Esophagus mucosa (tissue), 1 donor: ENCODE data around the gene BRPF3. TPM values are rescaled to one million over a fixed set of nuclear protein-coding genes. Genes with fewer than 3 reads are reported as not detected.

Source experiments
- ATAC-seq: fragments of 200-7000 bp; cut with Tn5 transposase; one replicate; pipeline ENCODE4 v1.9.1; 2020
- total RNA-seq: library from RNA; stranded (reverse); gene quantifications from one replicate; pipeline ENCODE4 v1.2.4, GENCODE V29; 2023
- donor health status: DM: yes; HTN: yes; CAD: no.

BRPF3 gene
- total RNA-seq, 1 donor from 2014 or later, result 14.5 TPM

DNA sequence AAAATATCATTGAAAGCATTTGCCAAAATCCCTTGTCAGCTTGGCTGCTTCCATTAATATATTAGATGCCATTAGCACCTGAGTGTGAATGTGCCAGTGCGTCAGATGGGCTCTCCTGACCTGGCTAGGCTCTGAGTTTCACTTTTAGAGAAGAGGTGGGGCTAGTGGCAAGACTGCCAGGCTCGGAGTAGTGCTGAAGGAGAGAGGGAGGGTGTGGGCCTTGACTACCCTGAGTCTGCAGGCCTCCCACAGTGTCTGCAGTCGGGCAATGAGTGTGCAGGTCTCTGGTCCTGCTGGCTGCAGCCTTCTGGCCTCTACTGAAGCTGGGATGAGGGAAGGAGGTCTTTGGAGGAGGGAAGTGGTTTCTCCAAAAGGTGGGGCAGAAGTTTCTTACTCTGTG lies 38.8 kb downstream of the BRPF3 start:
- peak; percentile 51 for ATAC-seq

DNA sequence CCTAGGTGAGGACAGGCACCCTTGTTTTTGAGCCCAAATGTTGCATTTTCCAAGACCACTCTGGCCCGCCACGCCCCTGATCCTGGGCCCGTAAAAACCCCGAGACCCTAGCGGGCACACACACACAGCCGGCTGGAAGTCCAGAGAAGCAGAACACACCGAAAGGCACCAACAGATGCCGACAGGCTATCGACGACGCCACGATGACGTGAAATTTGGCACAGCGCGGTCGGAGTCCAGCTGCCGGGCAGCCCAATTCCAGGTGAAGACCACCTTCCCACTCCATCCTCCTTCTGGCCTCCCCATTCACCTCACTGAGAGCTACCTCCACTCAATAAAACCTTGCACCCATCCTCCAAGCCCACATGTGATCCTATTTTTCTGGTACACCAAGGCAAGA lies 39.3 kb downstream of the BRPF3 start:
- ATAC-seq, result no peak

DNA sequence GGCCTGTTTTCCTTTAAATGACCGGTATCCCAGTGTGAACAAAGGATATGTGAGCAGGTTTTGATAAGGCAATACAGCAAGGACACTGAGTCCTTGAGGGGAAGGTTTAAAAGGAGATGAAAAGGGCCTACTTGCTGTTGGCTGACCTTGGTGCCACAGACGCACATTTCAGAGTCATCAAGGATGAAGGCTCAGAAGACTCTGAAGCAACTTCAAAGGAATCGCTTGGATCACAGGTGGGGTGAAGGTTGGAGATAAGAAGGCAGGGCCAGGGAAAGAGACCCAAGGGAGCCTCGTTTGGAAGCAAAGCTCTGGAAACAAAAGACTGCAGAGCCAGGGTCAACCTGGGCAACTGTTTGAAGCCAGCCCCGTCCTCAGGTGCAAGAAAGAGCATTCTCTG lies 43.2 kb downstream of the BRPF3 start:
- ATAC-seq, result no peak

DNA sequence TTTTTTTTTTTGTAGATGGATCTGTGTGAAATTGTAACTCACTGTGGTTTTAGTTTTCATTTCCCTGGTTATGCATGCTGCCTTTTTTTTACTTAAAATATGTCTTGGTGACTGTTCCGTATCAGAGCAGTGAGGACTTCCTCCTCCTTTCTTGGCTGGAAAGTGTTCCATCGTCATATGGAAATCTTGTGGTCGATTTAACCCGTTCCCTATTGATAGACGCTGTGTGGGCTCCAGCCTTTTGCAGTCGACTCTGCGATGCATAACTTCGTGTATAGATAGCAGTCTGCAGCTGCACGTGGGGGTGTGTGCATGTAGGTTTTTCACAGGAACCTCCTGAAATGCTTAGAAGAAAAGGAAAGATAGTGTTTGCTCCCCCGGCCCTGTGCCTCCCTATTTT lies 45.2 kb downstream of the BRPF3 start:
- ATAC-seq, result no peak

DNA sequence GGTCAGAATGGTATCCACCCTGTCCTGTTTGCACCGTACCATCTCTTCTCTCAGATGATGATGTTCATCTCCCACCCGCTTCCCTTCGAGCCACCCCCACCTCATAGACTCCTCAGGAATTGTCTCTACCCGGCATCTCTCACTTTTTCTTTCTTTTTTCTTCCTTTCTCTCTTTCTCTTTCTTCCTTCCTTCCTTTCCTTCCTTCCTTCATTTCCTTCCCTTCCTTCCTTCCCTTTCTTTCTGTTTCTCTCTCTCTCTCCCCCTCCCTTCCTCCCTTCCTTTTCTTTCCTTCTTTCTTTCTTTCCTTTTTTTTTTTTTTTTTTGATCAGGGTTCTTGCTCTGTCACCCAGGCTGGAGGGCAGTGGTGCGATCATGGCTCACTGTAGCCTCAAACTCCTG lies 45.6 kb downstream of the BRPF3 start:
- ATAC-seq, result no peak

DNA sequence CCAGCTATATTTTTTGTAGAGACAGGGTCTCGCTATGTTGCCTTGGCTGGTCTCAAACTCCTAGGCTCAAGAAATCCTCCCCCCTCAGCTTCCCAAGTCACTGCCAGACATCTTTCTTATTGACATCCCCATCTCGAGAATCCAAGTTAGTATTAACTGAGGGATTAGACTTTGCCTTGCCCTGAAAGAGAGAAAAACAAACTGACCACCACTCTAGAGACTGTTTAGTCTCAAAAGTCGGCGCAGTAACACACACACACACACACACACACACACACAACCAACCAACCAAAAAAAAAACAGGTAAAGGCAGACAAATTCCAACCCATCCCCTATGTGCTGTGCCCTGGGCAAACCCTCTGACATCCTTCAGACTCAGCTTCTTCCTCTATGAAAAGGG lies 46.1 kb downstream of the BRPF3 start:
- ATAC-seq, result no peak

DNA sequence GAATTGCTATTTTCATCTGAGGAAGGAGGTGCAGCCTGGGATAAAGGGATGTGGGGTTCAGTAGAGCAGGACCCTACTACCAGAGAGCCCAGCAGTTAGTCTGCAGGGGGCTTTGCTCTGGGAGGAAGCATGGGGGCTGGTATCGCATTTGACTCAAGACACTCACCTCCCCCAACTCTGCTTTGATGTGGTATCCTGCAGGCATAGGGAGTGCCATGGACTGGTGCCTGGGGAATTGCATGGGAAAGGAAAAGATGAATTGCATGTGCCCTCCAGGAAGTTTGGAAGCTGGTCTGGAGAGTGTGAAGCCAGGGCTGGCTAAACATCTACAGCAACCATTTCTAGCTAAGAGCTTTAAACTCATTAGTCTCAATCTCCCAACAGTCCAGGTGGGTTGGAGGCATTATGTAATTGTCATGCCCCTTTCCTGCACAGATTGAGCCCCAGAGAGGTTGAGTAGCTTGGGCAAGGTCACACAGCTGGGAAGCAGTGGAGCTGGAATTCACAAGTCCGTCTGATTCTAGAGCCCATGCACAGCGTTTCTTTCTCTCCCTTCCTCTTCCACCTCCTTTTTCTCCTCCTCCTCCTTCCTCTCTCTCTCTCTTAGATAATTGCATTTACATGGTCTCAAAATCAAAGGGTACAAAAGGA lies 47.1 kb downstream of the BRPF3 start:
- ATAC-seq, result no peak

DNA sequence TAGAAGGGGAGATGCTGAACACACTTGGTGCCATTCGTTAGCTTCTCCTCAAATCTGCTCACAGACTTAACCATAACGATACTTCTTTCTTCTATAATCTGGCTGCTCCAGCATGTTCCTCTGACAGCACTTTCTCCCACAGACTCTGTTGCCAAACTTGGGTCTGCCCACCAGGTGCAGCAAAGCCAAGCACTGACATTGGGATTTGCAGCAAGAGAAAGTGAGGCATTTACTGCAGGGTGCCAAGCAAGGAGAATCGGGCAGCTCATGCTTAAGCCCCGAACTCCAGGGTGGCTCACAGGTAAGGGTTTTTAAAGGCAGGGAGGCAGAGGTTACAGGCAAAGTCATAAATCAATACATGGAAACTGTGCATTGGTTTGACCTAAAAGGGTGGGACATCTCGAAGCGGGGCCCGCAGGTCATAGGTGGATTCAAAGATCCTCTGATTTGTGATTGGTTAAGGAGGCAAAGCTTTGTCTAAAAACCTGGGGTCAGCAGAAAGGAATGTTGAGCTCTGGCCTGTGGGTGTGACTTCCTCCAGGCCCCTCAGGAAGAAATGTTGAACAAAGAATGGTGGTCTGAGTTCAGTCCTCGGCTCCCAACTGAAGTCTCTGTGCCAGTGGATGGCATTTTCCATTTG lies 48.2 kb downstream of the BRPF3 start:
- ATAC-seq, result no peak

DNA sequence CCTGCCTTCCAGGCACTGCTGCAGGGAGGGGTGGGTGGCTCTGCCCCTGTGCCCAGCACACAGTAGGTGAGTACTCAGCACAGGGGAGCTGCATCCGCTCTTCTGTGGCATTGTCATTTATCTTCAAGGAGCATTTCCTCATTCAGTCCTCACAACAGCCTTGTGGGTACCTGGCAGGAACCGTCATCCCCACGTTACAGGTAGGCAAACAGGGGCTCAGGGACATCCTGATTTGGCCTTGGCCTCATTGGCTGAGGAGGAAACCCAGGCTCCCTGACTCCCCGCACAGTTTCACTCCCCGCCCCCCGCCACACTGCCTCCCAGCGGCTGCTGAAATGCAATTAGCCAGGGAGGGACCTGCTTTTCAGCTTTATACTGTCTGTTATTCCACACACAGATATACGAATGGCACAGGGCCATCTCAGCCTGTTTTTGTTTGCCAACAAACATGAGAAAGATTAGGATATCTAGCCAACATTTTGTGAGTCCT lies 49.1 kb downstream of the BRPF3 start:
- ATAC-seq, result no peak

DNA sequence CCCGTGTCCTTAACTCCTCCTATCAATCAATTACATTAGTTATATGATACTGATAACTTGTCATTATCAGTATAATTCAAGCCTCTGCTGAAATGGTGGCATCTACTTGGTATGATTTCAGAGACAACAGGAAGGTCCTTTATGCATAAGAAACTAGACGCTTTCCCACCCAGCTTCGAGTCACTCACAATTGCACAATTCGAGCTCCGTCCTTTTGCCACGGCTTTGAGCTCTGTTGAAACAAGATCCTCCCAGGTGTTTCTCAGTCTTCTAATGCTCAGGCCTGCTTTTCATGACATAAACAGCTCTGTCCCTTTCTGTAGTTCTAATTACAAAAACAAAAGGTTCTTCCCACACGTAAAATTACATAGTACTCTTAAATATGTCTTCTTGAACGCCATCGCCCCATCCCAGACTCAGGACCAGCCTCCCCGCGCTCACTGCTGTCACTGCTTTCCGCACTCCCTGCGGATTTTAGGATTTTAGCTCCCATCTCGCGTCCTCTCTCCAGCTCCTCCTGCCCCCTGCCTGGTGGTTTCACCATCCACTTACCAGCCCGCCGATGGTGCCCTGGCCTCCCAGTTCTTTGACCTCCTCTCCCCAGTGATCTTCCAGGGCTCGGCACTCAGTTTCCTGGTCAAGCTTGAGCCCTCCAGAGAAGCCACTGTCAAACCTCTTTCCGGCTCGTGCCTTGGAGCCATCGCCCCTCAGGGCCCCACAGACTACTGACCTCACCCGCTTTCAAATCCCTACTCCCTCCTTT lies 50.1 kb downstream of the BRPF3 start:
- ATAC-seq, result peak; percentile 51

DNA sequence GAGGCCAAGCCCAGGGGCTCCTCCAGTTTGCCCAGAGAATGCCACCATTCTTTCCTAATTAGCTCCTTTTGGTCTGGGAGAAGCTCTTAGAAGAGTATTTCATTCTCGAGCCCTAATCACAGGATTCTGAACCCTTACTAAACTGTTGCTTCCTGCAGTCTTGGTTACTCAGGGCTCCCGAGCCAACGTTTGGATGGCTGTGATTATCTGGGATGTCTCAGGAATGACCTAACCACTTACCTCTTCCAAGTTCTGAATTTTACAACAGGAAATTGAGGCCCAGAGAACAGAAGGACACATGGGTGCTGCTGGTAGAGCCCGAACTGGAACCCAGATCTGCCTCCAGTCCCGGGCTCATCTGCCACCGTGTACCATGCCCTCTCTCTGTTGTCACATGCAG lies 51.1 kb downstream of the BRPF3 start:
- ATAC-seq, result no peak

DNA sequence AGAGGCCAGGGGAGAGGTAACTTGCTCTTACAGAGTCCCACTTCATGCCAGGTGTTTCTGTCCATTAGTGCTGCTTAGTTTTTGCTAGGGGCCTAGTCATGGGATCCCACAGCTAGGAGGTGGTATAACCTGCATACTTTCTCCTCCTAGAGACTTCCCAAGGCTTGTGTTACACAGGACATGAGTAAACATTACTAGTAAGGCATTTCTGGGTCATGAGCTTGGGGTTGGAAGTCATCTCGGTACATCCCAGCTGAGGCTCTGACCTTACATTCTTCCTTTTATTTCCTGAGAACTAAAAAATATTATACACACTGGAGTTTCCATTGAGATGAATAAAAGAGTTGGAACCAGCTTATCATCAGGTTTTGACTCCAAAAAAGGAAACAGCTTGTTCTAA lies 52.4 kb downstream of the BRPF3 start:
- ATAC-seq, result peak; percentile 6

DNA sequence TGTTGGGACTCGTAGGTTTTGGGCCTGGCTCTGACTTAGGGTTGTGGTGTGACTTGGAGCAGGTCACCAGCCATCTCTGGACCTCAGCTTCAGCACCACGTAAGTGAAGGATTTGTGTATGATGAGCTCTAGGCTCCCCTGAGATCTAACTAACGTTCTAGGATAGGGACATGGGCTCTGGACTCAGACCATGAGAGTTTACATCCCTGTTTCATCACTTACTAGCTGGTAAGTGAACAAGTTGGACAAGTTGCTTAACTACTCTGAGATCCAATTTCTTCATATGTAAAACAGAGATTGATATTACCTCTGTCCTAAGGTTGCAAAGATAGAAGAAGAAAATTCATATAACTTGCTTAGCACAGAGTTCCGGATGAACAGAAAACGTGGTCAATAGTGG lies 53.0 kb downstream of the BRPF3 start:
- ATAC-seq, result no peak

DNA sequence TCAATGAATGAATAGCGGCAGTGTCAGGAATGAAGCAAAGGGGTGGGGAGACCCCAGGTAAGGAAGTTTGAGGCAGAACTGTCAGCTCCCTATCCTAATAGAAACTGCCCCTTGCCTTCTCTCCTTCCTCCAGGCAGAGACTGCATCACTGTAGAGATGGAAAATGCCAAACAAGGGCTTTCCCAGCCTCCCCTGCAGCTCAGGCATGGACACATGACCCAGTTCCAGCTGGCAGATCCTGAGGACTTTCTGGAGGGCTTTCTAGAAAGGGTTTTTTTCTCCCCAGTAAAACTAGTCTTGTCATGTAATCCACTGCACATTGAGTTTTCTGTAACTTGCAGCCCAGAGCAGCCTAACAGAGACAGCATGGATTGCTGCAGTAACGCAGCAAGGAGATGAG lies 55.5 kb downstream of the BRPF3 start:
- no peak for ATAC-seq

DNA sequence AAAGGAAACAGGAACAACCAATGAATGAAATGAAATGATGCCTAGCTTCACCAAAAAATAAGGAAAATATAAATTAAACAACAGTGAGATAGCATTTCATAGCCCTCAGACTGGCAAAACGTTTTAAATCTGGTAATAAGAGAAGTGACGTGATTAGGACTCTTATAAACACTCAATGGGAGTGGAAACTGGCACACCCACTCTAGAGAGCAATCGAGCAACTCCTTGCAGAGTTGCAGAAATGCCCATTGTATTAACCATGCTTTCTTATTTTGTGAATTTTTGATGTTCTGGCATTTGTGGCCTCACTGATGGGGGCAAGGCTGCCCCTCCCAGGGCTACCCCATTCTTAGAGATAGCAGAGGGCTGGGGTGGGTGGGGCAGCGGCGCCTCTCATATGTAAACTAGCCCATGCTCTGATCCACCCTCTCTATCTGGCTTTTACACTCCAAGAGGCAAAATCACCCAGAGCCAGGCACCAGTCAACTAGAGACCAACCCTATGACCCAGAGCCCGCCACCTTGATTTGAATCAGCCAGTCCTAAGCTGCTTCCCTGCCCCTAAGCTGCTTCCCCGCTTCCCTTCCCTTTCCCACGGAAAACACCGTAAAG lies 67.0 kb downstream of the BRPF3 start:
- ATAC-seq, result no peak

DNA sequence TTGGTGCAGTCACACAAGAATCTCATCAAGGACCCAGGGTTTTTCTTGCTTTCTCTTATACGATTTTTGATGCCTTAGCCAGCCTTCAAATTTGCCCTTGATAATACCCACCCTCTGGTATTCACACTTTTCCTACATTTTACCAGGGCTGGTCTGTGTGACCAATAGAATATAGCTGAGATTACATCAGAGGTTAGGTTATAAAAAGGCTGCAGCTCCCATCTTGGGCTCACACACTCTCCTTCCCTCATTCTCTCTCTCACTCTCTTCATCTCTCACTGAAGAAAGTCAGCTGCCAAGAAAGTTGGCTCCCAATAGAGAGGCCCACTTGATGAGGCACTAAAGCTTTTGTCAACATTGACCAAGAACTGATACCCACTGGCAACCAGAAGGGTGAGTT lies 69.2 kb downstream of the BRPF3 start:
- ATAC-seq, result no peak

DNA sequence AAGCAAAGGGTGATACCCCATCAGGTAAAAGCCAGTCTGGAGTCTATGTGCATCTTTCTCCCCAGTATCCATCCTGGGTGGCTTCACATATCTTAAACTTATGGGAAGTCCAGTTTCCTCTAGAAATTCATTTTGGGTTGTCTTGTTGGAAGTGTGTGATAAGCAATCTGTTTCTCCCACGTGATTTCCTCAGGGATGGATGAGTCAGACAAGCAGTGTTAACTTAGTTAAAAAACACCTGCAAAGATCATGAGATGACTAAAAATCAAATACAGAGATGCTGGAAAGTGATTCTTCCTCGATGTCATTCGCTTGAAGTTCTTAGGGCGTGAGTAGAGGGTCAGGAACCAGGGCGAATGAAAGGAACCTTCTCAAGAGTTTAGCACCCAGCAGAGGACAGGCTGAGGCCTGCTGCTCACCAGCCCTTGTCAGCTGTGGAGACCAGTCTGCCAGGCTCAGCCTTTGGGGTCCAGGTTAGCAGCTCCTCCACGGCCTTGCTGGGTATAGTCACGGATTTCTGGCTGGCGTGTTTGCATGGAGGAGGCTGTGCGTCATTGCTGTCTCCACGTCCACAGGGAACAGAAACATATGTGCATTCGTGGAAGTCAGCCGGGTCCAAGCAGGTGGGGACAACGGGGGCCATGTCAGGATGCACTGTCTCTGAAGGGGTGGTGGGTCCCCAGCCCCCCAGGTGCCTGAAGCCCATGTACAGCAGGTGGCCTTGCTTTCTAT lies 70.5 kb downstream of the BRPF3 start:
- no peak for ATAC-seq

DNA sequence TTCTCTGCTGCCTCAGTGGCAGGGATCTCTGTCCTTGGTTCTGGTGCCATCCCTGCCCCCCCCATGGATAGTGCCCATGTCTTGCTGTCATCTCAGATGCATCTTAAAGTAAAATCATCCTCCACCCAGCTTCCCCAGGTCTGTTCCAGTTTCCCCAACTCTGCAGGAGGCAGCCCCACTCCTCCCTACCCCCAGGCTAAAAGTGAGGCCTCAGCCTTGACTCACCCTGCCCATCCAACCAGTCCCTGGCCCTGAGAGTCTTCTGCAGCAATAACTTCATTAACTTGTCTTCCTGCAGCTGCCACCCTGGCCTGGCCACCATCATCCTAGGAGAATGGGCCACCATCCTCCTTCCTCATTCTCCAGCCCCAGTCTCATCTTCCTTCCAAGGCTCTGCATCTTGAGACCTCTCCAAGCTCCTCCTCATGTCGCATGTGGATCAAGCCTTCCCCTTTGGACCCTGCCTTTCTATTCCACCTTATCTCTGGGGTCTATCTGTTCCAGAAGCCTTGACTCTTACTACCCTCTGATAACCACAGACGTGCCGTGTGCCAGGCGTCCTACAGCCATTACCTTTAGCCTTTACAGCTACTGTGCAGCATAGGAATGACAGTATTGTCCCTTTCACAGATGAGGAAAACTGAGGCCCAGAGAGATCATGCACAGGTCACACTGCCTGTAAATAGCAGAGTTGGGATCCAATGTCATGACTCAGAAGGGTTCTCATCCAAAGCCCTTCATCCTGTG lies 71.4 kb downstream of the BRPF3 start:
- peak; percentile 77 for ATAC-seq

DNA sequence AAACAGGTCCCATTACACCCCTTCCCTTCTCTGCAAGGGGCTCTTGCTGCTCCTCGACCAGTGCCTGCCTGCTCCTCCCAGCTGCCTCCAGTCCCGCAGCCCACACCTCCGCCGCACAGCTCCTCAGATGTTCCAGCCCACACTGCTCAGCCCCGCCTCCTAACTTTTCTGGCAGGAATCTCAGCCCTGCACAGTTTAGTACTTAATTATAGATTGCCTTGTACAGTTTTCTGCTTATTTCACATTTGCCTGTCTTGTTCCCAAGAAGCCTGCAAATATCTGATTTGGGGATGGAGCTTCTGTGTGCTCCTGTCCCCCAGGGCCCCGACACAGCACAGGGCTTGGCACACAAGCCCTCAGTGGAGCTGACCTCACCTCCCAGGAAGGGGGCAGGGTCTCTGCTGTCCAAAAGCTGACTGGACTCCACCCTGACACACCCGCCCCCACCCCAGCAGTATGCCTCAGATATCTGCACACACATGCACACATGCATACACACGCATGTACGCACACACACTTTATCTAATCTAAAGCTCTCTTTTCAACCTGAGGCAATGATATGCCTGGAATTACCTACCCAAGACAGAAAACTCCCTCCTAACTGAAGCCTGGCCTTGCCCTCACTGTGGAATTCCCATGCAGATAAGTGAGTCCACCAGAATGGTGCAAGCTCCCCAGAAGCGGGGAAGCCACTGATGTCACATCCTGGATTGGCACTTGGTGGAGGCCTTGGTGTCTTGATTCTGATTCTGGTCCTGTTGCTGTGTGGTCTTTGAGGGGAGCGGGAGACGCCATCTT lies 72.1 kb downstream of the BRPF3 start:
- peak; percentile 30 for ATAC-seq

DNA sequence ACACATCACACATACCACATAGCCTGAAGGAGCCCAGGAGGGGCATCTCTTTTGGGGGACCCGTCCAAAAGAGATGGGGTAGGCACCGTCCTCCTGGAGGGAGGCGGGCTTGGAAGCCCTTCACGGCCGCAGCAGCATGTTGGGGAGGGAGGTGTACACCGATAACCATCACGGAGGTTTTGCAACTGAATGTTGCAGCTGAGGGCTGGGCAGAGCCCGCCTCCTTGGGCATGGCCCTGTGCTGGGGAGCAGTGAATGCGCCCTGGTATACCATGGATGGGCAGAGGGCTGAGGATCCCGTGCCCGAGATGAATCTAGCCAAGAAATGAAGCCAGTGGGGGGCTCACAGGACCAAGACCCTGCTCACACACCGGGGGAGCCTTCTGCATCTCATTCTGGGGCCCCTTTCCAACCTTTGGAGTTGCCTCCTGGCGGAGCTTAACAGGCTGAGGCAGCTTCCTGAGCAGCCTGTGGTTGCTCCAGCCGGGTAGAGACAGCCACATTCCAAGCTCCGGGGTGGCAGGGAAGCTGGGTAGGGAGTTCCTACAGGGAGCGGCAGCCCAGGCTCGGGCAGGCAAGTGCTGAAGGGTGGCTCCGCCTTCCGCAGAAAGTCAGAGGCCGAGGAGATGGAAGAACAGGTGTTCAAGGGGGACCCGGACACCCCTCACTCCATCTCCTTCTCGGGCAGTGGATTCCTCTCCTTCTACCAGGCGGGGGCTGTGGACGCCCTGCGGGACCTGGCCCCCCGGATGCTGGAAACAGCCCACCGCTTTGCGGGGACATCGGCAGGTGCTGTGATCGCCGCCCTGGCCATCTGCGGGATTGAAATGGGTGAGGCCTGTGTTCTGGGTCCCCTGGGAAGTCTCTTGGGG lies 73.5 kb downstream of the BRPF3 start, which contains the start of gene PNPLA1:
TSS of gene PNPLA1 (plus strand) at position 227 of the 872 bp plus-strand sequence. CDS start at position 627, 400 bp downstream.
- peak; percentile 81 for ATAC-seq
